Measurements from ENCODE around the gene BRD4.

GRCh38 chr19:15381864-15382263, 49.5 kb upstream of the BRD4 start:
- TF ChIP-seq CTCF (IDR thresholded peaks at IDR 0.05), result no peak
- TF ChIP-seq POLR2A (IDR thresholded peaks at IDR 0.05), result no peak
